Gastroesophageal sphincter (tissue), 4 donors: ENCODE data around the gene CLDN14. TPM values are rescaled to one million over a fixed set of nuclear protein-coding genes. Genes with fewer than 3 reads are reported as not detected.

Source experiments
- ATAC-seq: fragments of 150-250 bp; one replicate; pipeline ENCODE4 v1.9.1; 2016; ENCODE audit warnings: mild to moderate bottlenecking, moderate library complexity
- H3K27ac ChIP-seq, 4 donors: fragments of 200-600 bp; sonication (generic) in 3 of 4; 1 replicate in 3 of 4; 2 replicates in 1 of 4; pipeline ENCODE4 v1.5.1; 2016 to 2019
- H3K27me3 ChIP-seq: fragments of 200-600 bp; sonication (generic); one replicate; pipeline ENCODE4 v1.5.1; 2019
- H3K36me3 ChIP-seq, 2 donors: fragments of 200-600 bp; sonication (generic); one replicate each; pipeline ENCODE4 v1.5.1; 2019; ENCODE audit warnings: control low read depth in 1 of 2
- H3K4me1 ChIP-seq, 3 donors: fragments of 200-600 bp; sonication (generic); 1 replicate in 2 of 3; 2 replicates in 1 of 3; pipeline ENCODE4 v1.5.1; 2016 to 2019; ENCODE audit warnings: control low read depth in 2 of 3
- H3K4me3 ChIP-seq, 2 donors: fragments of 200-600 bp; sonication (generic); one replicate each; pipeline ENCODE4 v1.5.1; 2019; ENCODE audit warnings: mild to moderate bottlenecking in 1 of 2, moderate library complexity in 1 of 2
- H3K9me3 ChIP-seq, 3 donors: fragments of 200-600 bp; sonication (generic); one replicate each; pipeline ENCODE4 v1.5.1; 2017 to 2019; ENCODE audit warnings: control low read depth in 2 of 3
- EP300 ChIP-seq: sonication (generic); formaldehyde crosslinking; IDR thresholded peaks from one replicate; pipeline ENCODE4 v1.6.1; 2017; ENCODE audit warnings: antibody characterized with exemption, mild to moderate bottlenecking
- POLR2A ChIP-seq, 2 donors: fragments of 450-650 bp; IDR thresholded peaks; one replicate each; pipeline ENCODE4 v1.6.1; 2017; ENCODE audit warnings: antibody characterized with exemption in 2 of 2, mild to moderate bottlenecking in 2 of 2, moderate library complexity in 1 of 2
- POLR2AphosphoS5 ChIP-seq: sonication (generic); formaldehyde crosslinking; IDR thresholded peaks from one replicate; pipeline ENCODE4 v1.6.1; 2017; ENCODE audit warnings: antibody characterized with exemption
- WGBS, 2 donors: methylation state at CpG; one replicate each; pipeline ENCODE4 v1.1.5; 2018; ENCODE audit warnings: low coverage in 1 of 2; 5-methylcytosine and 5-hydroxymethylcytosine counted together
- total RNA-seq, 4 donors: library from RNA; depleted of rRNA; stranded (reverse); fragments of >200 nt; gene quantifications; one replicate each; pipeline ENCODE4 v1.1.0, GENCODE V29; 2016
- TF ChIP-seq, protein P1 (sequence below), 4 experiments: fragments of 200-600 bp in 2 of 4; fragments of 450-650 bp in 2 of 4; sonication (generic) in 1 of 4; IDR thresholded peaks; one replicate each; pipeline ENCODE4 v1.5.1; 2017 to 2019; ENCODE audit warnings: antibody characterized with exemption in 4 of 4, mild to moderate bottlenecking in 2 of 4, moderate library complexity in 2 of 4

CLDN14 gene
- total RNA-seq, 4 donors from 2014 or later: 0.15 TPM; not detected in 3

DNA sequence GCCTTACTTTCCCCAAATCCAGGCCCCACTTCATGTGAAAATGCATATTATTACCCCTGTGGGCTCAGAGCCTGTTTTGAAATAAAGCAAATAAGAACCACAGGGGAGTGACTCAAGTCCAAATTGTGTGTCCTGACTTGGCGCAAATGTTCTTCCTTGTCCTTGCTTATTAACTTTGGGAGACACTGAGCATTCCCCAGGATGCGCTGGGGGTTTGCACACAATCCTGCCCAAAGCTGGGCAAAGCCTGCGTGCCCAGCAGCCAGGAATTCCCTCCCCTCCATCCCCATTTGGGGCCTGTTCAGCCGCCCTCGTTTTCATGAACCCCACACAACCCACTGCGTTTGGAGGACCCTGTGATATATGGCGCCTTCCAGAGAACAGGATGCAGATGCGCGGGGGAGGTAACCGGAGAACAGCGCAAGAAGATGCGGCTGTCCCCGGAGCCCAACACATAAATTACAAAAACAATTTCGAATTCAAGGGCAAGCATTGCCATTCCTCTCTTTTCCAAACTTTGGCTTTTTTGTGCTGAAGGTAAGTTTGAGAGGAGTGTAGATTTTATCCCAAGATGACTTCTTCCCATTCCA, 42.4 kb upstream of the CLDN14 start:
- ATAC-seq: no peak
- Histone ChIP-seq H3K27ac (no peak overlapping the region), H3K4me3 (no peak overlapping the region), H3K27me3 (peaks cover 38% of the 10 kb centered on the region), H3K36me3 (no peaks in the 10 kb centered on the region), H3K9me3 (no peaks in the 10 kb centered on the region), H3K4me1 (no peaks in the 10 kb centered on the region)
- TF ChIP-seq, protein P1, sequence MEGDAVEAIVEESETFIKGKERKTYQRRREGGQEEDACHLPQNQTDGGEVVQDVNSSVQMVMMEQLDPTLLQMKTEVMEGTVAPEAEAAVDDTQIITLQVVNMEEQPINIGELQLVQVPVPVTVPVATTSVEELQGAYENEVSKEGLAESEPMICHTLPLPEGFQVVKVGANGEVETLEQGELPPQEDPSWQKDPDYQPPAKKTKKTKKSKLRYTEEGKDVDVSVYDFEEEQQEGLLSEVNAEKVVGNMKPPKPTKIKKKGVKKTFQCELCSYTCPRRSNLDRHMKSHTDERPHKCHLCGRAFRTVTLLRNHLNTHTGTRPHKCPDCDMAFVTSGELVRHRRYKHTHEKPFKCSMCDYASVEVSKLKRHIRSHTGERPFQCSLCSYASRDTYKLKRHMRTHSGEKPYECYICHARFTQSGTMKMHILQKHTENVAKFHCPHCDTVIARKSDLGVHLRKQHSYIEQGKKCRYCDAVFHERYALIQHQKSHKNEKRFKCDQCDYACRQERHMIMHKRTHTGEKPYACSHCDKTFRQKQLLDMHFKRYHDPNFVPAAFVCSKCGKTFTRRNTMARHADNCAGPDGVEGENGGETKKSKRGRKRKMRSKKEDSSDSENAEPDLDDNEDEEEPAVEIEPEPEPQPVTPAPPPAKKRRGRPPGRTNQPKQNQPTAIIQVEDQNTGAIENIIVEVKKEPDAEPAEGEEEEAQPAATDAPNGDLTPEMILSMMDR (IDR thresholded peaks at IDR 0.05): no peak
- TF ChIP-seq POLR2AphosphoS5: no peak
- TF ChIP-seq POLR2A (IDR thresholded peaks at IDR 0.05): no peak
- no peak for TF ChIP-seq EP300
- WGBS, 2 donors: 63 to 85% methylated on average over 6 to 14 of the region's 14 CpGs

DNA sequence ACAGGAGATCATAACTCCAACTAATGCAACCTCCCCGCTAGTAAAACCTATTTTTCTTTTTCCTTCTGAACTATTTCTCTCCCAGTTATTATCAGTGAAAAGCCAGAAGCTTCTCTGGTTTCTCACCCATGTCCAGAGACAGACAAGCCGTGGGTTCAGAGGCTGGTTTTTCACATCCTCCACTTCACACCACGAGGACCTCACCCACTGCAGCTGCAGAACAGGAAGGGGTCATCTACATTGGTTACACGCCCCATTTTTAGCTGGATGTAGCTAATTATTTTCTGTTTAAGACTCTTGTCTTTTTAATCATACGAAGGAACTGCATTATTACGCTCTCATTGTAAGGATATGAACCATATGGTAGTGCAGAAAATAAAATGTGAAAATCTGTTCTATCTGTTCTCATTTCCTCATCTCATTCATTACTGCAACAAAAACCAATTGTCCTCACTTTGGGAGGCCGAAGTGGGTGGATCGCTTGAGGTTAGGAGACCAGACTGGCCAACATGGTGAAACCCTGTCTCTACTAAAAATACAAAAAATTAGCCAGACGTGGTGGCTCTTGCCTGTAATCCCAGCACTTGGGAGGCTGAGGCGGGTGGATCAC, 39.1 kb upstream of the CLDN14 start:
- H3K4me1 ChIP-seq: no peaks in the 10 kb centered on the region
- 35 to 48% methylated on average over 5 to 9 of the region's 10 CpGs for WGBS, 2 donors
- no peak for TF ChIP-seq EP300
- TF ChIP-seq POLR2A (IDR thresholded peaks at IDR 0.05): no peak
- TF ChIP-seq POLR2AphosphoS5: no peak
- TF ChIP-seq, protein P1 (IDR thresholded peaks at IDR 0.05): no peak
- H3K9me3 ChIP-seq: no peaks in the 10 kb centered on the region
- ATAC-seq: no peak
- H3K36me3 ChIP-seq: no peaks in the 10 kb centered on the region
- no peak overlapping the region for H3K4me3 ChIP-seq
- H3K27ac ChIP-seq: no peak overlapping the region
- peaks cover 14% of the 10 kb centered on the region for H3K27me3 ChIP-seq

DNA sequence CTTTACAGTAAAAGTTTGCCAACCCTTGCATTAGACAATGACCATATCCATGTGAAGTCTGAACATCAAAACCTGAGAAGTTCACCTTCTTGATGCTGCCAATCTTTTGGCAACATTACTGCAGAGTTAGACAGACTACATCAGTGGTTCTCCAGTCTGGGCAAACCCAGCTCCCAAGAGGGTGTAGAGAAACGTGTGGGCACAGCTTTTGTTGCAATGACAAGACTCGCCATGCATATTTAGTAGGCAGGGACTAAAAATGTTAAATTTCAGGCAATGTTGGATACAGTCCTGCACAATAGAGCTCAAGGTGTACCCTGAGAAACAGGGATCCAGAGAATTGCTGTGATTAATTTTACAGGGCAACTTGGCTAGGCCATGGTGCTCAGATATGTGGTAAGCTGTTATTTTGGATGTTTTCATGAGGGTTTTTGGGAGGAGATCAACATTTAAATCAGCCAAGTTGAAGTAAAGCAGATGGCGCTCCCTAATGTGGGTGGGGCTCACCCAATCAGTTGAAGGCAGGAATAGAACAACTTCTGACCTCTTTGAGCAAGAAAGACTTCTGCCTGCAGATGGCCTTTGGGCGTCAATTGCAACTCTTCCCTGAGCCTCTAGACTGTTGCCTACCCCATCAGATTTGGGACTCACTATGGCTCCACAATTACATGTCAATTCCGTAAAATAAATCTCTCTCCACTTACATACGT, 37.6 kb upstream of the CLDN14 start:
- ATAC-seq: no peak
- no peaks in the 10 kb centered on the region for H3K36me3 ChIP-seq
- no peaks in the 10 kb centered on the region for H3K4me1 ChIP-seq
- peaks cover 14% of the 10 kb centered on the region for H3K27me3 ChIP-seq
- no peaks in the 10 kb centered on the region for H3K9me3 ChIP-seq
- no peak overlapping the region for H3K4me3 ChIP-seq
- WGBS, 2 donors: 88 to 96% methylated on average over 4 to 6 of the region's 6 CpGs
- TF ChIP-seq POLR2AphosphoS5: no peak
- TF ChIP-seq, protein P1 (IDR thresholded peaks at IDR 0.05): no peak
- no peak for TF ChIP-seq POLR2A (IDR thresholded peaks at IDR 0.05)
- TF ChIP-seq EP300: no peak
- no peak overlapping the region for H3K27ac ChIP-seq

DNA sequence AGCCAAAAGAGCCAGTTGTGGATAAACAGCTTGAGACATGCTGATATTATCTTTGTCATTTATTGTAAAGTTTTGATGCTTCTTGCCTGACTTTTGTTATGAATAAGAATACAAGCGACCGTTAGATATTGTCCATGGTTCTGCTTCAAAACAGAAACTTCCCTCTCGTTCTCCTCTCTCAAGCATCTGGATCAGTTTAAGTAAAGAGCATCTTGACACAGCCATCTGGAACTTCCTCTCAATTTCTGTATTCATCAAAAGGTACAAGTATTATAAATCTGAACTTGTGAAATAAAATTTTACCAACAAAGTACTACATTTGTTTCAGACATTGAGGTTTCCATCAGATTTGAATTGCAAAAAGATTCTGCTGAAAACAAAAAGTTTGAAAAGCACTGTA, 36.4 kb upstream of the CLDN14 start:
- no peaks in the 10 kb centered on the region for H3K4me1 ChIP-seq
- no peak for ATAC-seq
- no peak overlapping the region for H3K27ac ChIP-seq
- peaks cover 14% of the 10 kb centered on the region for H3K27me3 ChIP-seq
- H3K4me3 ChIP-seq: no peak overlapping the region
- no peaks in the 10 kb centered on the region for H3K9me3 ChIP-seq
- WGBS, 2 donors: 32 to 40% methylated on average over 3 of the region's 3 CpGs
- no peaks in the 10 kb centered on the region for H3K36me3 ChIP-seq
- TF ChIP-seq POLR2A (IDR thresholded peaks at IDR 0.05): no peak
- TF ChIP-seq, protein P1 (IDR thresholded peaks at IDR 0.05): no peak
- TF ChIP-seq EP300: no peak
- TF ChIP-seq POLR2AphosphoS5: no peak
